ENCODE measurements around the gene PHB1.
"Not testable (repeated sequence)": the region's sequence is repeated elsewhere in the genome, so short reads cannot be mapped to it uniquely, and the experiment has no call there.

The PHB1 gene

GRCh38 chr17:49369089-49369488 is 45.6 kb downstream of the PHB1 start:
- H3K79me1 ChIP-seq (ENCODE audit: low read depth, low read length) = no peaks in the 10 kb centered on the region
- H3K18ac ChIP-seq (ENCODE audit: low read length) = no peak overlapping the region
- no peak overlapping the region for H2BK15ac ChIP-seq (ENCODE audit: low read length)
- no peak overlapping the region for H3K4me3 ChIP-seq (ENCODE audit: low read length in 2 of 2)
- no peaks in the 10 kb centered on the region for H3K9me3 ChIP-seq (replicated peaks in 1 of 2; ENCODE audit: control insufficient read depth in 2 of 2, insufficient read depth in 1 of 2, low read depth in 1 of 2, low read length in 2 of 2)
- H3K36me3 ChIP-seq (replicated peaks in 1 of 2; ENCODE audit: control insufficient read depth in 2 of 2, insufficient read depth in 2 of 2, low read length in 2 of 2) = no peaks in the 10 kb centered on the region
- no peaks in the 10 kb centered on the region for H3K4me1 ChIP-seq (ENCODE audit: control insufficient read depth in 2 of 2, insufficient read depth in 1 of 2, low read depth in 1 of 2, low read length in 2 of 2)
- H2AK5ac ChIP-seq (ENCODE audit: low read depth, low read length) = no peak overlapping the region
- H3K4ac ChIP-seq (ENCODE audit: low read length) = no peak overlapping the region
- no peak overlapping the region for H2AFZ ChIP-seq (ENCODE audit: low read length)
- H3K27me3 ChIP-seq (ENCODE audit: control insufficient read depth in 3 of 3, insufficient read depth in 3 of 3, low read depth in 1 of 3, low read length in 3 of 3) = no peaks in the 10 kb centered on the region
- no CpG with 5 or more reads among the region's 1 CpG for WGBS, 2 donors (ENCODE audit: extremely low coverage in 2 of 2, insufficient read length in 2 of 2, insufficient replicate concordance in 1 of 2)
- H3K23ac ChIP-seq (ENCODE audit: low read depth, low read length, poor library complexity) = no peak overlapping the region
- no peak overlapping the region for H2BK5ac ChIP-seq (ENCODE audit: low read length)
- no peak overlapping the region for H4K91ac ChIP-seq (ENCODE audit: low read depth, low read length, poor library complexity)
- H2BK120ac ChIP-seq (ENCODE audit: low read depth, low read length) = no peak overlapping the region
- no peak overlapping the region for H3K9ac ChIP-seq (ENCODE audit: low read depth, low read length, poor library complexity)
- no peak overlapping the region for H3K27ac ChIP-seq (replicated peaks; ENCODE audit: low read length)
- H3K14ac ChIP-seq (ENCODE audit: low read length) = no peak overlapping the region
- DNase-seq (ENCODE audit: low spot score) = no peak
- no peak overlapping the region for H2BK12ac ChIP-seq (ENCODE audit: low read length)
- no peak overlapping the region for H4K8ac ChIP-seq (ENCODE audit: low read depth, low read length)
- H3K4me2 ChIP-seq (ENCODE audit: insufficient read depth, low read length, poor library complexity, severe bottlenecking) = no peak overlapping the region

- WGBS, 2 donors (ENCODE audit: extremely low coverage in 2 of 2, insufficient read length in 2 of 2, insufficient replicate concordance in 1 of 2) = no CpG with 5 or more reads among the region's 2 CpGs
Measured at GRCh38 chr17:49365667-49366066, 49.0 kb downstream of the PHB1 start.

GRCh38 chr17:49365126-49365525 is 49.6 kb downstream of the PHB1 start:
- H2BK5ac ChIP-seq (ENCODE audit: low read length); H4K8ac ChIP-seq (ENCODE audit: low read depth, low read length); H2BK12ac ChIP-seq (ENCODE audit: low read length); H3K9ac ChIP-seq (ENCODE audit: low read depth, low read length, poor library complexity); H3K79me1 ChIP-seq (ENCODE audit: low read depth, low read length); H3K14ac ChIP-seq (ENCODE audit: low read length); H3K23ac ChIP-seq (ENCODE audit: low read depth, low read length, poor library complexity); H3K36me3 ChIP-seq (replicated peaks in 1 of 2; ENCODE audit: control insufficient read depth in 2 of 2, insufficient read depth in 2 of 2, low read length in 2 of 2); H3K9me3 ChIP-seq (replicated peaks in 1 of 2; ENCODE audit: control insufficient read depth in 2 of 2, insufficient read depth in 1 of 2, low read depth in 1 of 2, low read length in 2 of 2); H2BK15ac ChIP-seq (ENCODE audit: low read length); H3K27ac ChIP-seq (replicated peaks; ENCODE audit: low read length); H4K91ac ChIP-seq (ENCODE audit: low read depth, low read length, poor library complexity); H3K4ac ChIP-seq (ENCODE audit: low read length); H3K4me3 ChIP-seq (ENCODE audit: low read length in 2 of 2); H2BK120ac ChIP-seq (ENCODE audit: low read depth, low read length); H2AK5ac ChIP-seq (ENCODE audit: low read depth, low read length); H3K27me3 ChIP-seq (ENCODE audit: control insufficient read depth in 3 of 3, insufficient read depth in 3 of 3, low read depth in 1 of 3, low read length in 3 of 3); H3K4me2 ChIP-seq (ENCODE audit: insufficient read depth, low read length, poor library complexity, severe bottlenecking); H3K18ac ChIP-seq (ENCODE audit: low read length); DNase-seq (ENCODE audit: low spot score); H2AFZ ChIP-seq (ENCODE audit: low read length): not testable (repeated sequence)
- peaks cover 9 to 11% of the 10 kb centered on the region in 2 donors for H3K4me1 ChIP-seq (ENCODE audit: control insufficient read depth in 2 of 2, insufficient read depth in 1 of 2, low read depth in 1 of 2, low read length in 2 of 2)
- WGBS, 2 donors (ENCODE audit: extremely low coverage in 2 of 2, insufficient read length in 2 of 2, insufficient replicate concordance in 1 of 2) = no CpG with 5 or more reads among the region's 10 CpGs

More at GRCh38 chr17:49365667-49366066, 49.0 kb downstream of the PHB1 start:
- no peaks in the 10 kb centered on the region for H3K36me3 ChIP-seq (replicated peaks in 1 of 2; ENCODE audit: control insufficient read depth in 2 of 2, insufficient read depth in 2 of 2, low read length in 2 of 2)
- no peaks in the 10 kb centered on the region for H3K9me3 ChIP-seq (replicated peaks in 1 of 2; ENCODE audit: control insufficient read depth in 2 of 2, insufficient read depth in 1 of 2, low read depth in 1 of 2, low read length in 2 of 2)
- H2BK5ac ChIP-seq (ENCODE audit: low read length) = no peak overlapping the region
- H2AFZ ChIP-seq (ENCODE audit: low read length) = no peak overlapping the region
- no peak overlapping the region for H3K18ac ChIP-seq (ENCODE audit: low read length)
- no peak overlapping the region for H3K23ac ChIP-seq (ENCODE audit: low read depth, low read length, poor library complexity)
- no peak overlapping the region for H3K14ac ChIP-seq (ENCODE audit: low read length)
- no peak overlapping the region for H3K27ac ChIP-seq (replicated peaks; ENCODE audit: low read length)
- DNase-seq (ENCODE audit: low spot score) = no peak
- no peak overlapping the region for H2BK15ac ChIP-seq (ENCODE audit: low read length)
- H3K4me2 ChIP-seq (ENCODE audit: insufficient read depth, low read length, poor library complexity, severe bottlenecking) = no peak overlapping the region
- no peak overlapping the region for H4K8ac ChIP-seq (ENCODE audit: low read depth, low read length)
- no peaks in the 10 kb centered on the region for H3K79me1 ChIP-seq (ENCODE audit: low read depth, low read length)
- no peaks in the 10 kb centered on the region for H3K27me3 ChIP-seq (ENCODE audit: control insufficient read depth in 3 of 3, insufficient read depth in 3 of 3, low read depth in 1 of 3, low read length in 3 of 3)
- H4K91ac ChIP-seq (ENCODE audit: low read depth, low read length, poor library complexity) = no peak overlapping the region
- H2BK12ac ChIP-seq (ENCODE audit: low read length) = no peak overlapping the region
- H3K4ac ChIP-seq (ENCODE audit: low read length) = no peak overlapping the region
- H2BK120ac ChIP-seq (ENCODE audit: low read depth, low read length) = no peak overlapping the region
- no peak overlapping the region for H3K4me3 ChIP-seq (ENCODE audit: low read length in 2 of 2)
- peaks cover 5 to 6% of the 10 kb centered on the region in 2 donors for H3K4me1 ChIP-seq (ENCODE audit: control insufficient read depth in 2 of 2, insufficient read depth in 1 of 2, low read depth in 1 of 2, low read length in 2 of 2)
- no peak overlapping the region for H3K9ac ChIP-seq (ENCODE audit: low read depth, low read length, poor library complexity)
- H2AK5ac ChIP-seq (ENCODE audit: low read depth, low read length) = no peak overlapping the region

GRCh38 chr17:49364119-49364518 is 50.6 kb downstream of the PHB1 start:
- H3K4me1 ChIP-seq (ENCODE audit: control insufficient read depth in 2 of 2, insufficient read depth in 1 of 2, low read depth in 1 of 2, low read length in 2 of 2) = peaks cover 9 to 16% of the 10 kb centered on the region in 2 donors
- H3K9me3 ChIP-seq (replicated peaks in 1 of 2; ENCODE audit: control insufficient read depth in 2 of 2, insufficient read depth in 1 of 2, low read depth in 1 of 2, low read length in 2 of 2) = no peaks in the 10 kb centered on the region
- H2BK120ac ChIP-seq (ENCODE audit: low read depth, low read length) = no peak overlapping the region
- H3K36me3 ChIP-seq (replicated peaks in 1 of 2; ENCODE audit: control insufficient read depth in 2 of 2, insufficient read depth in 2 of 2, low read length in 2 of 2) = no peaks in the 10 kb centered on the region
- no peak overlapping the region for H3K14ac ChIP-seq (ENCODE audit: low read length)
- no peak overlapping the region for H4K91ac ChIP-seq (ENCODE audit: low read depth, low read length, poor library complexity)
- no peaks in the 10 kb centered on the region for H3K27me3 ChIP-seq (ENCODE audit: control insufficient read depth in 3 of 3, insufficient read depth in 3 of 3, low read depth in 1 of 3, low read length in 3 of 3)
- no peak overlapping the region for H3K4me3 ChIP-seq (ENCODE audit: low read length in 2 of 2)
- H3K18ac ChIP-seq (ENCODE audit: low read length) = no peak overlapping the region
- no peak overlapping the region for H2BK12ac ChIP-seq (ENCODE audit: low read length)
- H3K23ac ChIP-seq (ENCODE audit: low read depth, low read length, poor library complexity) = no peak overlapping the region
- H2AFZ ChIP-seq (ENCODE audit: low read length) = no peak overlapping the region
- DNase-seq (ENCODE audit: low spot score) = no peak
- no peak overlapping the region for H3K4ac ChIP-seq (ENCODE audit: low read length)
- H3K79me1 ChIP-seq (ENCODE audit: low read depth, low read length) = peaks cover 1% of the 10 kb centered on the region
- H4K8ac ChIP-seq (ENCODE audit: low read depth, low read length) = no peak overlapping the region
- no peak overlapping the region for H2BK5ac ChIP-seq (ENCODE audit: low read length)
- no peak overlapping the region for H3K27ac ChIP-seq (replicated peaks; ENCODE audit: low read length)
- H2BK15ac ChIP-seq (ENCODE audit: low read length) = no peak overlapping the region
- no peak overlapping the region for H3K9ac ChIP-seq (ENCODE audit: low read depth, low read length, poor library complexity)
- H2AK5ac ChIP-seq (ENCODE audit: low read depth, low read length) = no peak overlapping the region
- WGBS, 2 donors (ENCODE audit: extremely low coverage in 2 of 2, insufficient read length in 2 of 2, insufficient replicate concordance in 1 of 2) = no CpG with 5 or more reads among the region's 2 CpGs
- H3K4me2 ChIP-seq (ENCODE audit: insufficient read depth, low read length, poor library complexity, severe bottlenecking) = no peak overlapping the region

Data from neuronal stem cell (in vitro differentiated cells).